NCI-H146 treated with DMSO at 0.1 percent for 48 hours (cell line): ENCODE results near the gene AGK.
"Not testable (repeated sequence)": the region's sequence is repeated elsewhere in the genome, so short reads cannot be mapped to it uniquely, and the experiment has no call there.

Experiments
- DNase-seq: peaks from one replicate; lab custom pipeline; 2025; ENCODE audit not compliant: unreplicated experiment; lab: John Stamatoyannopoulos, UW

The AGK gene

GRCh38 chr7:141674171-141674671, 123.0 kb downstream of the AGK start:
- no peak for DNase-seq

- DNase-seq = no peak
Measured at GRCh38 chr7:141674702-141675101, 123.5 kb downstream of the AGK start.

GRCh38 chr7:141675436-141676215, 124.4 kb downstream of the AGK start:
- DNase-seq = no peak

GRCh38 chr7:141676618-141677017, 125.4 kb downstream of the AGK start:
- DNase-seq = no peak

- no peak for DNase-seq
Measured at GRCh38 chr7:141679014-141679413, 127.8 kb downstream of the AGK start.

GRCh38 chr7:141685285-141686023, 134.2 kb downstream of the AGK start:
- DNase-seq = no peak

GRCh38 chr7:141686074-141686473, 134.9 kb downstream of the AGK start:
- DNase-seq = no peak

- DNase-seq = no peak
Measured at GRCh38 chr7:141686670-141687069, 135.5 kb downstream of the AGK start.

- no peak for DNase-seq
Measured at GRCh38 chr7:141688043-141688442, 136.8 kb downstream of the AGK start.

GRCh38 chr7:141689072-141689825, 138.0 kb downstream of the AGK start:
- not testable (repeated sequence) for DNase-seq

GRCh38 chr7:141691540-141691939, 140.3 kb downstream of the AGK start:
- DNase-seq = no peak

- no peak for DNase-seq
Measured at GRCh38 chr7:141691961-141692360, 140.8 kb downstream of the AGK start.

- DNase-seq = no peak
Measured at GRCh38 chr7:141693082-141693481, 141.9 kb downstream of the AGK start.

GRCh38 chr7:141695803-141696289, 144.6 kb downstream of the AGK start:
- peak; percentile 70 for DNase-seq

GRCh38 chr7:141696348-141696747, 145.1 kb downstream of the AGK start:
- DNase-seq = no peak

GRCh38 chr7:141697211-141697871, 146.1 kb downstream of the AGK start:
- DNase-seq = no peak

GRCh38 chr7:141698247-141699015, 147.2 kb downstream of the AGK start:
- DNase-seq = no peak

- no peak for DNase-seq
Measured at GRCh38 chr7:141699860-141700259, 148.7 kb downstream of the AGK start.

GRCh38 chr7:141700296-141700847, 149.2 kb downstream of the AGK start:
- no peak for DNase-seq
